DMS153 treated with DMSO at 0.1 percent for 48 hours (cell line): ENCODE data around the gene BLOC1S6.

Source experiments
- DNase-seq: peaks from one replicate; lab custom pipeline; 2025; ENCODE audit not compliant: unreplicated experiment; lab: John Stamatoyannopoulos, UW

The BLOC1S6 gene

DNA sequence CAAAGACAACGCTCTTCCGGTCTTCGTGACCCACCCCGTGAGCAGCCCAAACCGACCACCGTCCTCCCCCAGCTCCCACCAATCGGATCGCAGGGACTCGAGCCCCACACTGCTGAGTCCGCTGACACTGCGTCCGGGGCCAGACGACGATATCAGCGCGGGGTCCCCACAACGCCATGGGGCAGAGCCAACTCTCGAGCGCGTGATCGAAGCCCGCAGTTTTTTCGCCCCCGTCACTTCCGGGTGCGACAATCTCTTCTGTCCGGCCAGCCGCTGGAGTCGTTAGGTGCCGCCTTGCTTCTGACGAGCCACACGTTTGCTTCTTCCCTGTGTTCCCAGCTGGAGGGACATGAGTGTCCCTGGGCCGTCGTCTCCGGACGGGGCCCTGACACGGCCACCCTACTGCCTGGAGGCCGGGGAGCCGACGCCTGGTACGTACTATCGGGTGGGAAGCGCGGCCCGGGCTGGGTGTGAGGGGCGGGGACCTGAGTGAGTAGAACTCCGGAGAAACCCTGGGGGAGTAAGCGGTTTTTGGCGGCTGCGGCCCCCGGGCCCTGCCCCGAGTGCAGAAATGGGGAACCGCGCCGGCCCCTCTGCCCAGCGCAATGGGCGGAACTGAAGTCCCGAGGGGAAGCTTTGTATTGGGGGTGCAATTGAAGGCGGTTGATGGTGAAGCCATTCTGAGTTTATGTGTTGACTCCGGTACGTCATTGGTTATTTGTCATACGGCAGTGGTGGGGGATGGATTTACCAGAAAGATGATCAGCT, at the start of gene BLOC1S6:
Gene BLOC1S6 (plus strand): TSS at position 285 of the 768 bp plus-strand sequence. CDS start 65 bp downstream, at position 350.
- DNase-seq, result peak; percentile 5

DNA sequence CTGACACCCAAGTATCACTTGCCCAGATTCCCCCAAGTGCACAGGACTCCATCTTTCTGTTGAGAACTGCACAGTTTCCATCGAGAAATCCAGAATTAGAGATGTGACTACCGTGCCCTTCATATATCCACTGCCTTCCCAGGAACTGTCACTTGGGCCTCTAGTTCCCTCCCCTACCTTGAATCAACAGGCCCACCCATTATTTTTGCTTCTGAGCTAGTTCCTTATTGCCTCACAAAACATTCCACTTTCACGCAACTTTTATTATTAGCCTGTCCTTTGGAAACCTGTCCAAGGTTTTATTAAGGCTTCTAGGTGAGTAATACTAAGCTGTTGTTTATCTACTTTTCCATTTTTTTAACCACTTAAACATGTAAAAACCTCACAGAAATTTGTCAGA, 47.5 kb upstream of the BLOC1S6 start:
- DNase-seq, result no peak

DNA sequence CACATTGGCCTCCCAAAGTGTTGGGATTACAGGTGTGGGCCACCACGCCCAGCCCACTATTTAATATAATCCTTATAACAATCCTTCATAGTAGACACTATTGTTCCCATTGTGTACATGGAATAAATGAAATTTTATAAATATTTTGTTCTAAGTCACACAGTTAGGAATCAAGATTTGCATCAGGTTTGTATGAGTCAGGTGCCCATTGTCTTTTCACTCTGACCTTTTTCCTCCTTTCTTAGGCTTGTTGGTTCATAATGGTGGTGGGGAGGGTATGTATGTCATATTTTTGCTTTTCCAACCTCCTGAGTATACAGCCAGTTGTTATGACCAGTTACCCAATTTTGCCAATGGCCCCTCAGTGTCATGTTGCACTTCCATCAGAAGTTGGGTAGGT, 46.6 kb upstream of the BLOC1S6 start:
- no peak for DNase-seq

DNA sequence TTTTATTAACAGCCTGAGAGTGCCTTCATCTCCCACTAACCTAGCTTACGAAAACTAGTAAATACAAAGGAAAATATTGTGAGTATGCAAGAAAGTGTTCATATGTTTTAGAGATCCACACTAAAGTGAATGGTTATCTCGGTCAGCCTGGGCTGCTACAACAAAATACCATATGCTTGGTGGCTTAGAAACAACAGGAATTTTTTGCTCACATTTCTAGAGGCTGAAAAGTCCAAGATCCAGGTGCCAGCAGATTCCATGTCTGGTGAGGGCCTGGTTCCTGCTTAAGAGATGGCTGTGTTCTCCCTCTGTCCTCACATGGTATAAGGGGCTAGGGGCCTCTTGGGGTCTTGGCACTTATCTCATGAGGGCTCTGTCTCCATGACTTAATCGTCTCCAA, 44.1 kb upstream of the BLOC1S6 start:
- DNase-seq, result no peak

DNA sequence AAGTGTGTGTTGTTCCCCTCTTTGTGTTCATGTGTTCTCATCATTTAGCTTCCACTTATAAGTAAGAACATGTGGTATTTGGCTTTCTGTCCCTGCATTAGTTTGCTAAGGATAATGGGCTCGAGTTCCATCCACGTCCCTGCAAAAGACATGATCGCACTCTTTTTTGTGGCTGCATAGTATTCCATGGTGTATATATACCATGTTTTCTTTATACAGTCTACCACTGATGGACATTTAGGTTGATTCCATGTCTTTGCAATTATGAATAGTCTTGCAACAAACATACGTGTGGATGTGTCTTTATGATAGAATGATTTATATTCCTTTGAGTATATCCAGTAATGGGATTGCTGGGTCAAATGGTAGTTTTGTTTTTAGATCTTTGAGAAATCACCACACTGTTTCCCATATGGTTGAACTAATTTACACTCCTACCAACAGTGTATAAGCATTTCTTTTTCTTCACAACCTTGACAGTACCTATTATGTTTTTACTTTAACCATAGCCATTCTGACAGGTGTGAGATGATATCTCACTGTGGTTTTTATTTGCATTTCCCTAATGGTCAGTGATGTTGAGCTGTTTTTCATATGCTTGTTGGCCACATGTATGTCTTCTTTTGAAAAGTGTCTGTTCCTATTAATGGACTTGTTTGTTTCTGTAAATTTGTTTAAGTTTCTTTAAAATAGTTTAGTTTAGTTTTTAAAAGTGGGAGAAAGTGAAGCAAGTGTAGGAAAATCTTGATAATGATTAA, 42.7 kb upstream of the BLOC1S6 start:
- DNase-seq, result no peak

DNA sequence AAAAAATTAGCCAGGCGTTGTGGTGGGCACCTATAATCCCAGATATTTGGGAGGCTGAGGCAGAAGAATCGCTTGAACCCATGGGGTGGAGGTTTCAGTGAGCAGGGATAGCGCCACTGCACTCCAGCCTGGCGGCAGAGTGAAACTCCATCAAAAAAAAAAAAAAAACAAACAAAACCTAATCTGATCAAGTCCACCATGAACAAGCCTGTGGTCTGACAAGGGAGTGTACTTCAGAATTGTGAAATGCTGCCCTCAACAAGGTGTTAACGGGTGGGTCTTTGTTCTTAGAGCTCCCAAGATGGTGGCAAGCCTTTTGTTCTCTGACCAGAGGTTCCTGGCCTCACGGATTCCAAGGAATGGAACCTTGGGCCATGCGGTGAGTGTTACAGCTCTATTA, 40.4 kb upstream of the BLOC1S6 start:
- DNase-seq, result no peak

DNA sequence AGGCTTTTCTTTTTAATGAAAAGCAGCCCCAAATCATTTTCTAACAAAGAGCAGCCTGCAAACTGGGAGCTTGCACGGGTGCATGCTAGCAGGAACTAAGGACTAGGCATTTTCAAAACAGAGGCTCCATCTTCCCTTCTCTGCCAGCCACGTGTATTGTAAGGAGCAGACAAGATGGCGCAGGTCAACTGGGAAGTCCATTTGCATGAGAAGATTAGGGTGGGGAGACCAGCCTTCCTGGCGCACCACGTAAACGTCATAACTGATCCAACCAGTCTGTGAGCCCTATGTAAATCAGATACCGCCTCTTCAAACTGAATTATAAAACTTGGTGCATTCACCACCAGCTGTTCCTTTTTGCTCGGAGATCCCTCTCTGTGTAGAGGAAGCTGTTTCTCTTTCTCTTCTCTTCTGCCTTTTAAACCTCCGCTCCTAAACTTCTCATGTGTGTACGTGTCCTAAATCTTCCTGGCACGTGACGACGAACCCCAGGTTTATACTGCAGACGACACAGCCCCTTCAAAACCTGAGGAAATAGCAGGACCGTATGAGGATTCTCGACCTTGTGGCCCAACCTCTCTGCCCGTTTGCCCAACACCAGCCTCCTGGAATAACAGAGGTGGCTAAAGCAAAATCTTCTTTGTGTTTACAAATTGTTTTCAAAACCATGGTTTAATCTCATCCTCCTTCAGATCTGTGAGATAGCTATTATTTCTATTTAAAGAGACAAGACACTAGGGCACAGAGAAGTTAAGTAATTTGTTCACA, 38.2 kb upstream of the BLOC1S6 start:
- no peak for DNase-seq

DNA sequence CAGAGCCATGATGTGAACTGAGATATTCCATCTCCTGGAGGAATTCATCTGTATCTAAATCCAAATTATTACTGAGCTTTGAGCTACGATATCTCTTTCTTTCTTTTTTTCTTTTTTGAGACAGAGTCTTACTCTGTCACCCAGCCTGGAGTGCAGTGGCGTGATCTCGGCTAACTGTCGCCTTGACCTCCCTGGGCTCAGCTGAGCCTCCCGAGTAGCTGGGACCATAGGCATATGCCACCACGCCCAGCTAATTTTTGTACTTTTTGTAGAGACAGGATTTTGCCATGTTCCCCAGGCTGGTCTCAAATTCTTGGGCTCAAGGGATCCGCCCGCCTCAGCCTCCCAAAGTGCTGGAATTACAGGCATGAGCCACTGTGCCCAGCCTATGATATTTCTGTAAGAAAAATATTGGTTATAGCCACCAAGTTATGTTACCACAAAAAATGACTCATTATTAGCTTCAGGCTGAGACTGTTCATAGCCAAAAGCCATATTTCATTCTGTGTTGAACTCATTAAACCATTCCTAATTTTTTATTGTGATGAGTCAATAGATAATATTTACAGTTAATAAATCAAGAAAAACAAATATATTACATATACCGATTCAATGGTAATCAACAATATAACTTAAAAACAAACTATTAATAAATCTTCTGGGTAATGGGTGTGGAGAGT, 37.5 kb upstream of the BLOC1S6 start:
- DNase-seq, result no peak

- no peak for DNase-seq
These were observed 36.7 kb upstream of the BLOC1S6 start for GRCh38 chr15:45550436-45550835.

GRCh38 chr15:45551676-45552075, 35.5 kb upstream of the BLOC1S6 start:
- no peak for DNase-seq

- DNase-seq, result no peak
These were observed 31.1 kb upstream of the BLOC1S6 start for GRCh38 chr15:45555934-45556608.

DNA sequence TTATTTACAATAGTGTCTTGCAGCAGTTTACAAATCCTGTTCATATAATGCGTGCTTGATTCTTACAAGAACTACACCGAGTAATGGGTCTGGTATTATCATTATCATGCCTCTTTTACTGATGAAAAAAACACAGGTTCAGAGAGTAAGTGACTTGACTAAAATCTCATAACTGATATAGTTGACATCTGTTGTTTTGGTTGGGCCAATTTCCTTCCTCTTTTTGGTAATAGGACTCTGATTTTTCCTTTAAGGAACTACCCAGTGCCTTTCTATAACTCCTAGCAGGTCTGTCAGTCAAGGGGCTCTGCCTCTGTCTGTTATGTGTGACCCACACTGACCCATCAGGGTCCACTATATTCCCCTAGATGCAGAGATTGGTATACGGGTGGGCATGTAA, 14.6 kb upstream of the BLOC1S6 start:
- DNase-seq, result no peak

- no peak for DNase-seq
These were observed 13.1 kb upstream of the BLOC1S6 start for GRCh38 chr15:45573961-45574629.

DNA sequence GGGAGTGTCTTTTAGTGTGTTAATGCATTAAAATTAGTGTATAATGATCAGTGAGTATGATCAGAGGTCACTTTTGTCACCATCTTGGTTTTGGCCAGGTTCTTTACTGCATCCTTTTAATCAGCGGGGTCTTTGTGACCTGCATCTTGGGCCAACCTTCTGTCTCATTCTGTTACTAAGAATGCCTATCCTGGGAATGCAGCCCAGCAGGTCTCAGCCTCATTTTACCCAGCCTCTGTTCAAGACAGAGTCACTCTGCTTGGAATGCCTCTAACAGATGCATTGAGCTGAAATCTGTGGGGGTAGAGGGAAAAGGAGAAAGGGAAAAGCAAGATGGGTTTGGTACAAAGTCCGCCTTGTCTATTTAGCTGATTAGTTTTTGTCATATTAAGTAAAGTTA, 5.3 kb upstream of the BLOC1S6 start:
- no peak for DNase-seq

DNA sequence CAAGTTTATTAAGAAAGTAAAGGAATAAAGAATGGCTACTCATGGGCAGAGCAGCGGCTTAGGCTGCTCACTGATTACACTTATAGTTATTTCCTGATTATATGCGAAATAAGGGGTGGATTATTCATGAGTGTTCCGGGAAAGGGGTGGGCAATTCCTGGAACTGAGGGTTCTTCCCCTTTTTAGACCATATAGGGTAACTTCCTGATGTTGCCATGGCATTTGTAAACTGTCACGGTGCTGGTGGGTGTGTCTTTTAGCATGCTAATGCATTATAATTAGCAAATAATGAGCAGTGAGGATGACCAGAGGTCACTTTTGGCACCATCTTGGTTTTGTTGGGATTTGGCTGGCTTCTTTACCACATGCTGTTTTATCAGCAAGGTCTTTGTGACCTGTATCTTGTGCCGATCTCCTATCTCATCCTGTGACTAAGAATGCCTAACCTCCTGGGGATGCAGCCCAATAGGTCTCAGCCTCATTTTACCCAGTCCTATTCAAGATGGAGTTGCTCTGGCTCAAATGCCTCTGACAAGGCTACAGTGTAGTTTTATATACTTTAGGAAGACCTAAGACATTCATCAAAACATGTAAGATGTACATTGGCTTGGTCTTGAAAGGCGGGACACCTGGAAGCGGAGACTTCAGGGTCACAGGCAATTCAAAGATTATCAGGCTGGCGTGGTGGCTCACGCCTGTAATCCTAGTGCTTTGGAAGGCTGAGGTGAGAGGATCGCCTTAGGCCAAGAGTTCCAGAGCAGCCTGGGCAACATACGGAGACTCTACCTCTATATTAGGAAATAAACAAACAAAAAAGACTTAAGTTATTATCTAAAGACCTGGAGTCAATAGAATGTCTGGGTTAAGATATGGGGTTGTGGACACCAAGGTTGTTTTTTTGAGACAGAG, 3.2 kb upstream of the BLOC1S6 start:
- no peak for DNase-seq

DNA sequence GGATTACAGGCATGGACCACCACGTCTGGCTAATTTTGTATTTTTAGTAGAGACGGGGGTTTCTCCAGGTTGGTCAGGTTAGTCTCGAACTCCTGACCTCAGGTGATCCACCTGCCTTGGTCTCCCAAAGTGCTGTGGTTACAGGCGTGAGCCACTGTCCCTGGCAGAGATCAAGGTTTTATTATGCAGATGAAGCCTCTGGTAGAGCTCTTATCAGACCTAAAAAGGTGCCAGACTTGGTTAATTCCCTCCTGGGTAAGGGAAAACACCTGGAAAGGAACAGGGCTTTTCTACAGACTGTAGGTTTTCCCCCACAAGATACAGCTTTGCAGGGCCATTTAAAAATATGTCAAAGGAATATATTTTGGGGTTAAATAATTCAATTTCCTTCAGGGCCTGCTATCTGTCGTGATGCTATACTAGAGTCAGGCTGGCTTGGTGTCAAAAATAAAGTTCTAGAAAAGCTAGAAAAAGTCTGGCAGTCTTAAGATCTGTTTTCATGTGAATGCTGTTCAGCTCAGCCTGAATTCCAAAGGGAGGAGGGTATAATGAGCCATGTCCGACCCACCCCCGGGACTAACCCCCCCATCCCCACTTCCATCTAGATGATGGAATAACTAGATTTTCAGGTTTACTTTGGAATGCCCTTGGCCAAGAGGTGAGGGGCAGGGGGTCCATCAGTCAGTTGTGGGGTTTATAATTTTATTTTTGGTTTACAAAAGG, 1.9 kb upstream of the BLOC1S6 start:
- DNase-seq, result no peak

- no peak for DNase-seq
These were observed 1.1 kb upstream of the BLOC1S6 start for GRCh38 chr15:45586125-45586524.

DNA sequence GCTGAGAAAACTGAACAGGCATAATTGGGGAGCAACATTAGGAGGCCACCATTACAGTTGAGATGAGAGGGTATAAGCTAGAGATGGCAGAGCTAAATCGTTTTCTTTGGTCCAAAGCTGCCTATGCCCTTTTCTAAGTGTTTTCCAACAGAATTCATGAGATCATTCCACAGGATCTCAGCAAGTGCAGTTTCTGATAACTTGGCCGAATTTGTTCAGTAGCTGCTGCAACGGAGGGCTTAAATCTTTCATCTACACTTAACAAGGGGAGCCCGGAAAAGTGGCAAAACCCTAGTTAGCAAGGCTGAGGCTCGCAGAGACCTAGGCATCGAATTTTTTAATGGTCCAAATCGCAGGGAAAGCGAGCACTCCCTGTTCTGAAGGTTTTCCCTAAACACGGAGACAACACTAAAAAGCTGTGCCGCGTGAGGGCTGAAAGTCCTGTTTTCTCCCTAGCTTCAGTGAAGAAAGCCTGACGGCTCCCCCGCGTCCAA, 531 bp upstream of the BLOC1S6 start:
- peak; percentile 5 for DNase-seq
